SHP77 (cell line): Measurements from ENCODE around the gene FGF23.

ENCODE experiments used
- DNase-seq, 2 experiments: peaks; one replicate each; lab custom pipeline; 2025; lab: John Stamatoyannopoulos, UW

The FGF23 gene

DNA sequence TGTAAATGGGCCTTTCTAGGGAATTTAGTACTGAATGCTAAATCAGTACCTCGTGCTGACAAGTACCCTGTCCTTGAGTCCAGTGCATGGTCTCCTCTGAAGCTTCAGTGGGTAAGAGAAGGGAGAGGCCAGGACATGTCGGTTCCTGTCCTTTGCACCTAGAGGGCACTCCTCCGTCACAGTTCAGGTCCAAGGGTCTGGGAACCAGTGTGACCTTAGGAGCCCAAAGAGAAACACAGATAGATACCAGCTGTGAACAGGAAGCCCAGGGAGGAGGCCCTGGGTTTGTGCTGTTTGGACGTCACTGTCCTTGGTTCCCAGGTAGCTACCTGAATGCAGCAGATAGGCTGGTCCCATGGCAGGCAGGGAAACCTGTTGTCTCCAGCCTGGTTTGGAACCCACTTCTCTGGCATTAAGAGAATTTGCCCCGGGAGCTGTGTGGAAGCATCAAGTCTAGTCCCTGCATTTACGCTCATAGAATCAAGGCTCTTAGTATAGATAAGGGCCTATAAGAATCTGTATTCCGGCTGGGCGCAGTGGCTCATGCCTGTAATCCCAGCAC, 3.9 kb upstream of the FGF23 start:
- DNase-seq, result no peak

DNA sequence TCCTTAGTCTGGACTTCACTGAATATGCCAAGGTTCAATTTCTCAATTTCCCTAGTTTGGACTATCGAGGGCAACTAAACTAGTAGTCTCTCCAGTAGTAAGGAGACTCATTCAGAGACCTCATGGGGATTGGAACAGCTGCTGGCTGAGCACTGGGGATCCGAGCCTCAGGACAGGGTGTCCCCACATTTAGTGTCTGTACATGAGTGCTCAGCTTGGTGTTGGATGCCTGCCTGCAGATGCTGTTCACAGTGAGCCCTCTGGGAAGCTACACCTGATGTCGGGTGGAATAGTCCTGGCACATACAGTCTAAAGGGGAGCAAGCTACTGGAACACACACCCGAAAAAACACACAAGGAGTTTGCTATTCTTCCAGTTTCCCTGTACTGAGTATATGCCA, 820 bp upstream of the FGF23 start:
- no peak for DNase-seq

DNA sequence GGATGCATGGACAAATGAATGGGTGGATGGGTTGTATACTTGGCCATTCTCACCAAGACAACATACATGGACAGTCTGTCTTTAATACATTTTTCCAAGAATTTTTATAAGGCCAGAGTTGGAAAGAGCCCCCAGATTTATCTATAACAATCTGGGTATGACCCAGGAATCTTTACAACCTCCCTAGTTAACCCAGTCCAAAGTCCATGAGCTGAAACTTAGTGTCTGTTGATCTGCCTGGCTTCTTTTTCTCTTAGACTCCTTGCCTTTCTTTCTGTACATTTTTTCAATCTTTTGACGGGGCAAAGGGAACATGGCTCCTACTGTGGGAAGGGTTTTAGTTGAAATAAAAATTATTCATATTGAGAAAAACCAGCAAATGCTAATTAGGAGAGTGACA, 740 bp downstream of the FGF23 start:
- DNase-seq, result no peak

DNA sequence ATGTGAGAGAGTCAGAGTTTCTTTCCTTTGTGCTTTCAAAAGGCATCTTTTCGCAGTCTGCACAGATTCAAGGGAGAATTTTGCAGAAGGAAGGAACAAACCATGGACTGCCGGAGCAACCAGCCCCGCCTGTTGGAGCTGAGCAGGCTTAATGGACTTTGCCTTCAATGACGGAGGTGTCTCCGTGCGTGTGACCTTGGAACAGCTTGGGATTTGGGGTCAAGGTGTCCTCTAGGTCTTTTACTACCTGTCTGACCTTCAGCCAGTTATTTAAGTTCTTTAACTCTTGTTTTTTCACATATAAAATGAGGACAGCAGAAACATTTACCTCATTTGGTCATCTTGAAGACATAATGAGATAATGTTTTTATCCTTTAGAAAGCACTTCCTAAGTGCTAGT, 4.1 kb downstream of the FGF23 start:
- no peak for DNase-seq

DNA sequence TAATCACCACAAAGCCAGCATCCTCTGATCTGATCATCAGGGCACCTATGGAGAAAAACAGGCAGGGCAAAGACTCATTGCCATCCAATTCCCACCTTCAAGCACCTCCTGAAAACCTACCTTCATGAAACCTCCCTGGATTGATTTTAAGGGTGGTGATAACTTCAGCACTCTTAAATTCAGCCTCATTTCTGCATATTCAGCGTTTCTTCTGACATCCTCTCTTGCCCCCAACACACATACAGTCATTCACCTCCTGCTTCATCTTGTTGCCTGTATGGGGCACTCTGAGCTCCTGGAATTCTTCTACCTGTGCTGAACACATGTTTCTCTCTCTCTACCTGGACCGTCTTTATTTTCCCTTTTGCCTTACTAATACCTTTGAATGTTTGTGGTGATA, 6.9 kb downstream of the FGF23 start:
- no peak for DNase-seq

DNA sequence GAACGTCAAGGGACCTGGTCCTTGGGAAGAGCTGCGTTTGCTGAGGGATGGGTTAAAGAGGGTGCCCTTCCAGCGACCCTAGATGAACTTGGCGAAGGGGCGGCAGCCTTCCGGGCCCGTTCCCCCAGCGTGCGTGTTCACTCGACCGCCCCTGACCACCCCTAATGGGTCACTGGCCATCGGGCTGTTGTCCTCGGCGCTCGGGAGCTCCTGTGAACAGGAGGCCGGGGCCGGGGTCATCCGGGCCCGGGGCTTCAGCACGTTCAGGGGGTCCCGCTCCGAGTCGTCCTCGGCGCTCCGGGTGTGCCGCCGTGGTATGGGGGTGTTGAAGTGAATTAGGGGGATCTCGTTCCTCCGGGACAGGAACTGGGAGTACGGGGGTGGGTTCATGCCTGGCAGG, 9.2 kb downstream of the FGF23 start:
- no peak for DNase-seq

DNA sequence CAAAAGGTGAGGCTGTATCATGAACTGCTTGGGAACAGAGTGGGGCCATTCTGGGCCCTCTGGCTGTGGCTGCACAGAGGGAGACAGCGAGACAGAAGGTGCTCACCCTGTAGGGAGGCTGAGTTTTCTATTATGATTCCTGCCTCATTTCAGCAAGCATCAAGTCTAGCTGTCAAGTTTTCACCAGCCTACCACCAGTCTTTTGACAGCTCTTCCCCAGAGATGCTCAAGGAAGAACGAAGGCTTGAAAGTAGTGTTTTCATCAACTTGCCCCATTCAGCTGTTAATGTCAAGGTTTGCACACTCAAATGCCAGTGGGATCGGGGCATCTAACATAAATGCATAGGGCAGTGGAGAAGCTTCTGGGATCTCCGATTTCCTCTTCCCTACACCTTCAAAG, 10.0 kb downstream of the FGF23 start:
- no peak for DNase-seq

DNA sequence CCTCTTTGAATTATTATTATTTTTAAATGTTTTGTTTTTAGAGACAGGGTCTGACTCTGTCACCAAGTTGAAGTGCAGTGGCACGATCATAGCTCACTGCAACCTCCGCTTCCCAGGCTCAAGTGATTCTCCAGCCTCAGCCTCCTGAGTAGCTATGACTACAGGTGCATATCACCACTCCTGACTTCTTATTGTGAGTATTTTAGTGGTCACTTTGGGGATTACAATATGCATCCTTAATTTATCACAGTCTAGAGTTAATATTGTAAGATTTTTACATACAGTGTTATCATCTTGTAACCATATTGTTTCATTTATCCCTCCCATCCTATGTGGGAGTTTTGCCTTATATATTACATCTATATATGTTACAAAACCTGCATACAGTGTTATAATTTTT, 13.4 kb downstream of the FGF23 start:
- no peak for DNase-seq

DNA sequence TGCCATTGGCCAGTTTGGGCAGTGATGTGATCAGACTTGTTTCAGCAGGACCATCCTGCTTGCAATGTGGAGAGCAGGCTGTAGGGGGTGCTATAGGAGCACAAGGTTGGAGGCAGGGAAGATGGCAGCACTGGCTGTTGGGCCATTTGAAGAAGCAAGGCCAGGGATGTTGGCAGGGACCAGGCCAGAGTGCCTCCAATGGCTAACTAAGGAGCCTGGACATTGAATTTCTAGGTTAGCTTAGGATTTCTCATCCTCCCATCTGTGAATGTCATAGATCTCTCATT, 23.5 kb downstream of the FGF23 start:
- DNase-seq, result peak in 1 of 2 experiments; percentile 4

DNA sequence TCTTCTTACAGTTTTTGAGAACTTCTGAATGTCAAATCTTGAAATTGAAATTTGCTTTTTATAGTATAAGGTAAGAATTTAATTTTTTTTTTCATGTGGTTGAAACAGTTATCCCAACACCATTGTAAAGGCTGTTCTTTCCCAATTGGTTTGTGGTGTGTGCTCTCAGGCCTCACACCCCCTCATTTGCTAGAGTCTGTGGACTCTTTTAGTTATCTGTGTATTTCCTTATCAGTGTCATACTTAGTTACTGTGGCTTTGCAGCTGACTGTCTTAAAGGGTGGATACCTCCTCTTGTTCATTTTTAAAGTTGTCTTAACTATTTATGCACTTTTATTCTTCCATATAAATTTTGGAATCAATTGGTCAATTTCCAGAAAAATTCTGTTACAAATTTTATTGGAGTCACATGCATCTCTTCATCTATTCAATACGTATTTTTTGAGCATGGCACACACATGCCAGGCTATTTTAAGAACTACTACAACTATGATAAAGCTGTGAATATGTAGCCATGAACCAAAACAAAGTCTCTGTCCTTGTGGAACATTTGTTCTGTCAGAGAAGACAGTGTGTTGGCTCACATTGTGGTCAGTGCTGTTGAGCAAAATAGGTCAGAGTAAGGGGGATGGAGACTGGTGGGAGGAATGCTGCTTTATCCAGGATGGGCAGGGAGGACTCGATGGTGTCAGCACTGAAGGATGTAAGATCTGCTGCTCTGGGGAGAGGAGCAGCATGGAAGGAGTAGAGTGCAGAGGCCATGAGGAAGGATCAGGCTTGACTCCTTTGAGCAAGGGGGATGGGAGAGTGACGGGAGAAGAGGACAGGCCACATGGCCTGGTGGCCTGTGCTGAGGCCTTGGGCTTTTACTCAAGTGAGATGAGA, 24.1 kb downstream of the FGF23 start:
- DNase-seq, result no peak

DNA sequence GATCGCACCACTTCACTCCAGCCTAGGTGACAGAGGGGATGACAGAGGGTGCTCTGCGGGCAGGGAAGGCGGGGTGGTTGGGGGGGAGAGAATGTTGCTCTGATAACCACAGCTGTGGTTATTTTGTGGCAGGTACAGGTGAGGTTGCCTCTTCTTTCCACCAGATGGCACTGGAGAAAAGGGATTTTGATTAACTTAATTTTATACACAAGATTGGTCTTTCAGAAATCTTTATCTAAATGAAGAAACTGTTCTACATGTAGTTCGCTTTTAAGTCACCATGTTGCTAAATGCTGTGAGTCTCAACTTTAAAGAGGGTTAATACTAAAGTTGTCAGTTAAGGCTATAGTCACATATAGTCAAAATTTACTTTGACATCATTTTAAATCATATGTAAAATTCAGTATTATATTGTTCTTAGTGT, 25.7 kb downstream of the FGF23 start:
- no peak for DNase-seq

DNA sequence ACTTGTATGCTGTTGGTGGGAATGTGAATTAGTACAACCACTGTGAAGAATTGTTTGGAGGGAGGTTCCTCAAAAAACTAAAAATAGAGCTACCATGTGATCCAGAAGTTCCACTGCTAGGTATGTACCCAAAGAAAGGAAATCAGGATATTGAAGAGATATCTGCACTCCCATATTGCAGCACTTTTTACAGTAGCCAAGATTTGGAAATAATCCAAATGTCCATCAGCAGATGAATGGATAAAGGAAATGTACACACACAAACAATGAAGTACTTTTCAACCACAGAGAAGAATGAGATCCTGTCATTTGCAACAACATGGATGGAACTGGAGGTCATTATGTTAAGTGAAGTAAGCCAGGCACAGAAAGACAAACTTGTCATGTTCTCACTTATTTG, 32.6 kb downstream of the FGF23 start:
- DNase-seq, result no peak

DNA sequence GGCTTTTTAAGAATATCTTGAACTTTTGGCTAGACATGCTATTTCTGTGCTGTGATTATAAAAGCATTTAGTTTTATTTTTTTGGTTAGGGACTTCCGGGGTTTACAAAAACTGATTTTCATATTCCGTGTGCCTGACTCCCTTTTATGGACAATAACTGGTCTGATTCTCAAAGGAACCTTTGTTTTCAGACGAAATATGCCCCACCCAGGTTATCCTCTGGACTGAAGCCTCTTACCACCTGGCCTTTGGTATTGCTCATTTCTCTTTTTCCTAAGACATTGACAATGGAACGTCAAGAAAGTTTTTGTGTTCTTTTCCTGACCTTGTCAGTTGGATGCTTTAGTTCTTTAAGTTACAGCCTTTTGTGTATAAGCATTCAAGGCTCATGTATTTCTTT, 47.7 kb downstream of the FGF23 start:
- DNase-seq, result no peak

DNA sequence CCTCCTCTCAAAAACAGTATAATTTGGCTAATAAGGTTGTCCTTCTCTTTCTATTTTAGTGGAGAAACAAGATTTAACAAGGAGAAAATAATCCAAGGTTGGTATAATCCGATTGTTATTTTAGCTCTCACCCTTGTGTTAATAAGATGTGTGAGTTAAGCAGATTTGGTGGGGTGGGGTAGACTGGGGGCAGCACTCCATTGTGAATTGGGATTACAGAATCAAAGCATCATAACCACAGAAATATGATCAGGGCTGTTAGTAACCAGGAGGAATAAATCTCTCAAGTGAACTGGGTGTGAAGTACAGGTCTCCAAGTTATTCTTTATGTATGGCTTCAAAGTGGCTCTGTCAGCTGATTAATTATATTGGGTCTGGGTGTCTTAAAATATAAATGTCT, 48.3 kb downstream of the FGF23 start:
- no peak for DNase-seq

DNA sequence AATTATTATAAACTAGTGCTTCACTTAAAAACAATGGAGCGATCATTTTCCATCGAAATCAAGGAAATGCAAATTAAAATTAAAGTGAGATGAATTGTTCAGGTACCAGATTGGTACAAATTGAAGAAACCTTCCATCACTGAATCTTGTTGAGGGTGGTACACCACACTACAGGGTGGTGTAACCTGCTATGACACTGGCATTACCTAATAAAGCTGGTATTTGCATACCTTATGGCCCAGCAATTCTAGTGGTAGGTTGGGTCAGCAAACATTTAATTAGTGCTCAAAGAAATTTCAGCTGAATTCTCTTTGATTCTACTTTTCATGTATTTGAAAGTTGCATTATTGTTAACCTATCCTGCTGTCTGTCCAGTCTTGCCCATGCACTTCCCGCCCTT, 49.3 kb downstream of the FGF23 start:
- no peak for DNase-seq

DNA sequence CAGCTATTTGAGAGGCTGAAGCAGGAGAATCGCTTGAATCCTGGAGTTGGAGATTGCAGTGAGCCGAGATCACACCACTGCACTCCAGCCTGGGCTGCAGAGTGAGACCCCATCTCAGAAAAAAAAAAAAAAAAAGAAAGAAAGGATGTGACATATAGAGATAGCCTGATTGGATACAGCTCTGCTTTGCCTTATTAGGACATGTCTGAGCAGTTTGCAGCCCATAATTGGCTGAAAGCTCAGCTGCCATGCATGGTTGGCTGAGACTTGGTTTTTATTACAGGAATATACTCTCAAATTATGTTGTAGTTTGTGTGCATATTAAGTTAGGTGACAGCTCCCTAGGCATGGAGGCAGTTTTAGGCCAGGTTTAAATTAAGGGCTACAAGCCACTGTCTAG, 52.2 kb downstream of the FGF23 start:
- no peak for DNase-seq

DNA sequence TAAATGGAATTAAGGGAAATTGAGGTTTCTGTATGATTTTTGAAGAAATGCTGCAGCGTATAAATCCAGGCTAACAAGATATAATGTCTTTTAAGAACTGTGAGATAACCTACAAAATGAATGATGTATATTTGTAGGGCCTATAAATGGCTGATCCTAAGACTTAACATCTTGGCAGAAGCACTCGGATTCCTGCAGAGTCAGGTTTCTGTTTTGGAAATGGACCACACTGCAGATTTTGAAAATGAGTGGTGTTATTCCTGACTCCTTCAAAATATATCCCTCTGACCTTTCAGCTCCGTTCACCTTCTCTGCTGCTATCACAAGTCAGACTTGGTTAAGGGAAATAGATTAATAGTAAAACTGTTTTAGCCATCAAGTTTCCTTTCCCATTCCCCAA, 53.5 kb downstream of the FGF23 start:
- DNase-seq, result no peak

DNA sequence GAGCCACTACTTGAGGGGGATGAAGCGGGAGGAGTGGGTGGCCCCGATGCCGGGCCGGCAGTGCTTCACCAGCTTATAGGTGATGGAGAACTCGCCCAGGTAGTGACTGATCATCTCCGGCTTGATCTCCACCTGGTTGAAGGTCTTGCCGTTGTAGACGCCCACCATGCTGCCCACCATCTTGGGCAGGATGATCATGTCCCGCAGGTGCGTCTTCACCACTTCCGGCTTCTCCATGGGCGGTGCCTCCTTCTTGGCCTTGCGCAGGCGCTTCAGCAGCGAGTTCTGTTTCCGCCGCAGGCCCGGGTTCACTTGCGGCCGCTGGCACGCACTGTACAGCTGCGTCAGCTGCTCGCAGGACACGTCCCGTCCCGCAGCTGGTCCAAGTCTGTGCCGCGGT, 55.1 kb downstream of the FGF23 start:
- DNase-seq, result no peak

DNA sequence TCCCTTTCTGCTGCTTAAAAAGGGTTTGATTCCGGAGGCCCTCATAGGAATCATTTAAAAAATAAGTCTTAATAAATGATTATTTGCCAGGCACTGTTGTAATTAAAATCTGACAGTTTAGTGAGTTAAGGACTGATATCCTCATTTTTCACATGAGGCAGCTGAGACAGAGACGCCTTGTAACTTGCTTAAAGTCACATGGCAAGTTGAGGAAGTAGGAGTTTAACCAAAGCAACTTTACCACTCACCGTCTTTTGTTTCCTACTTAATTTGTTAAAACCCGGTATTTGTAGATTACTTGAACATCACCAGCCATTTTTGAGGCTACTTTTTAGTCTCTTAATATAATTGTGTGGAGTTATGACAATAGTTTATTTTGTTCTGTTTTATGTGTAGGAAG, 56.1 kb downstream of the FGF23 start:
- no peak for DNase-seq

DNA sequence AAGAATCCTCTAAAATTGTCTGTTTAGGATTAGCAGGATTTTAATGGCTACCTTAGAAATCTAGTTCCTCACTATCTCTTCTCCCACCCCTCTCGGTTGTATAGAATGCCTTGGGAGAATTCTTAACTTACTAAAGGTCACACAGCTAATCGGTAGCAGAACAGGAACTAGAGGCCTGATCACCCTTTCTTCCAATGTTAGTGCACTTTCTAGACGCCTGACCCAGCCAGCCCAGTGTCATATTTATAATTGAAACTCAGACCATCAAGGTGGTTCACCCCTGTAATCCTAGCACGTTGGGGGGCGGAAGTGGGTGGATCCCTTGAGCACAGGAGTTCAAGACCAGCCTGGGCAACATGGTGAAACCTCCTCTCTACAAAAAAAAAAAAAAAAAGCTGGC, 56.8 kb downstream of the FGF23 start:
- no peak for DNase-seq

DNA sequence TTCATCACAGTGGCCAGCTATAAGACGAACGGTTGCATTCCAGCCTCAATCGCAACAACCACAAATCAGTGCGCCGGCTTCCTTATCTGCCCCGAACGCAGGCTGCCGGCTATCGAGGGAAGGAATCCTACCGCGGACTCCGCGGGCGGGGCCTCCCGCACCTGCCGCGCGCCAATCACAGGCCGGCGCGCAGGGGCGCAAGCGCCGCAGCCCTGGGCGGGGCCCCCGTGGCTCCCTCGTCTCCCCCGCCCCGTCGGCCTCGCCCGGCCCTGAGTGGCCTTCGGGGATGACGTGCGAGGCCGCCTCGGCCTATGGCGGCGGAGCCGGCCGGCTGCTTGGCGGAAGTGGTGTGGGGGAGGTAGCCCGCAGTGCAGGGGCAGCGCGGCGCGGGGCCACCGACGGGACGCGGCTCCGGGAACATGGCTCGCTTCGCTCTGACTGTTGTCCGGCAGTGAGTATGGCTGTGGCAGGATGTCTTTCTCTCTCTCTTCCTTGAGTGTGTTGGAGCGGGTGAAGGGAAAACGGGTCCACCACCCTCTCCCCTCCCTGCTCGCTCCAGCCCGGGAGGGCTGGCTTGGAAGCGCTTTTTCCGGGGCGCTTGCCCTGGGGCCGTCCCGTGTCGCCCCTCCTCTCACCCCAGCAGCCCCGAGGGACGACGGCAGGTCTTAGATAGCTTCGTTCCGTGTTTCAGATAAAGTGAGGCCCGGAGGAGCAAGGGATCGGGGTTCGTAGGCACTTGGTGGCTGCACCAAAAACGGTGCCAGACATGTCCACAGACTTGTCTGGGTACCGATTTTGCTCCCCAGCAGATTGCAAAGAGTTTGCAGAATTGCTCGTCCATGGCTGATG, 58.4 kb downstream of the FGF23 start, which contains the start of gene TIGAR:
Gene TIGAR, plus strand, starts transcription at position 361 of the 849 bp plus-strand sequence. Its CDS starts 59 bp downstream, at position 420.
- DNase-seq, result peak; percentile 46 to 80

DNA sequence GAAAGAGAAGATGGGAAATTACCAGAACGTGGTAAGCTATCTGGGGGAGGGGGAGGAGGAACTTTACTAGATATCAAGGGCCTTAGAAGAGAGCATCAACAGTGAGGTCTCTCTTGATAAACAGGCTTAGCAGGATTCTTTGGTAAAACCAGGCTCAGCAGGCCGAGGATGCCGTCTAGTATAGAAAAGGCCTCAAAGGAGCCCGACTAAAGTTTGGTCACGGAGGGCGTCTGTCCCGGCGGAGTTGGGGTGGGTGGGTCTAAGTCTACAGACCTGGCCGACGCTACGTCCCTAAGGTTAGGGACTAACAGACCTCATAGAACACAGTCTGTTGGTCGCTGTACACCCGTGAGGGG, 59.0 kb downstream of the FGF23 start:
- peak in 1 of 2 experiments; percentile 27 for DNase-seq
